A549 (cell line): ENCODE measurements around the gene ATXN1L. TPM values are rescaled to one million over a fixed set of nuclear protein-coding genes. Genes with fewer than 3 reads are reported as not detected.
"Not testable (repeated sequence)": the region's sequence is repeated elsewhere in the genome, so short reads cannot be mapped to it uniquely, and the experiment has no call there.

Experiments
- ATAC-seq, 2 experiments: fragments of 200-7000 bp in 1 of 2; fragments of >200 bp in 1 of 2; cut with Nextera tagmentation in 1 of 2; cut with Tn5 transposase in 1 of 2; 3 replicates each; pipeline versions ENCODE4 v1.8.0 to v1.9.1; 2018 to 2020; ENCODE audit warnings: mild to moderate bottlenecking in 1 of 2, moderate library complexity in 1 of 2
- CTCF ChIA-PET: fragments of 300-600 bp; sonication (Branson Sonifier 250); formaldehyde crosslinking; extraction: SDS; loops from one replicate; lab custom pipeline; 2021; ENCODE audit warnings: antibody characterized with exemption, inconsistent platforms; lab: Yijun Ruan, JAX
- POLR2A ChIA-PET: fragments of 350-600 bp; formaldehyde crosslinking; extraction: SDS; loops from one replicate; lab custom pipeline; 2021; ENCODE audit warnings: antibody characterized with exemption, inconsistent platforms; lab: Yijun Ruan, JAX
- DNase-seq, 2 experiments: peaks; one replicate each; pipeline versions ENCODE4 v3.0.0 to v3.0.0-alpha.2; 2011 to 2016; ENCODE audit warnings: low read depth in 1 of 2, low spot score in 1 of 2
- FAIRE-seq: peaks from 2 replicates; lab custom pipeline; 2011; peaks lifted over from hg19 to GRCh38; lab: Jason Lieb, UNC
- H3K27ac ChIP-seq, 2 experiments: fragments of >200 bp; sonication (Bioruptor Twin); formaldehyde crosslinking; 3 replicates each; pipeline ENCODE4 v1.5.1; 2016 to 2017
- H3K4me1 ChIP-seq: fragments of >200 bp; sonication (Bioruptor Twin); formaldehyde crosslinking; 3 replicates; pipeline ENCODE4 v1.6.1; 2016
- H3K4me2 ChIP-seq: fragments of >200 bp; sonication (Bioruptor Twin); formaldehyde crosslinking; 3 replicates; pipeline ENCODE4 v1.6.1; 2016
- H3K4me3 ChIP-seq: fragments of >200 bp; sonication (Bioruptor Twin); formaldehyde crosslinking; 3 replicates; pipeline ENCODE4 v1.5.1; 2016
- H3K9me3 ChIP-seq: fragments of >200 bp; sonication (Bioruptor Twin); formaldehyde crosslinking; 3 replicates; pipeline ENCODE4 v1.6.1; 2016
- CBX2 ChIP-seq: fragments of 200-600 bp; sonication (generic); IDR thresholded peaks from 2 replicates; pipeline ENCODE4 v1.6.1; 2016; ENCODE audit warnings: low read depth, mild to moderate bottlenecking, borderline replicate concordance
- CBX8 ChIP-seq: fragments of 200-600 bp; sonication (generic); IDR thresholded peaks from 2 replicates; pipeline ENCODE4 v1.6.1; 2016
- EHF ChIP-seq: fragments of 250-450 bp; sonication (Bioruptor Pico); IDR thresholded peaks from 2 replicates; pipeline ENCODE4 v1.5.0; 2020; ENCODE audit warnings: mild to moderate bottlenecking
- FOXS1 ChIP-seq: fragments of 250-450 bp; sonication (Bioruptor Pico); IDR thresholded peaks from 2 replicates; pipeline ENCODE4 v1.5.0; 2020; ENCODE audit warnings: mild to moderate bottlenecking, moderate library complexity
- GATA3 ChIP-seq: IDR thresholded peaks from 2 replicates; pipeline ENCODE4 v1.6.1; 2012; ENCODE audit warnings: borderline replicate concordance
- HES2 ChIP-seq: fragments of >200 bp; sonication (Bioruptor Twin); formaldehyde crosslinking; IDR thresholded peaks from 2 replicates; pipeline ENCODE4 v1.6.1; 2016
- HEYL ChIP-seq: fragments of 250-450 bp; sonication (Bioruptor Pico); IDR thresholded peaks from 2 replicates; pipeline ENCODE4 v1.8.0; 2021; ENCODE audit warnings: mild to moderate bottlenecking, moderate library complexity
- HOXB13 ChIP-seq: fragments of 250-450 bp; sonication (Bioruptor Pico); IDR thresholded peaks from 2 replicates; pipeline ENCODE4 v1.5.0; 2020; ENCODE audit warnings: low read depth, mild to moderate bottlenecking, moderate library complexity
- KDM5A ChIP-seq: fragments of 200-600 bp; sonication (generic); IDR thresholded peaks from 2 replicates; pipeline ENCODE4 v1.6.1; 2016; ENCODE audit warnings: antibody characterized with exemption, mild to moderate bottlenecking
- MAX ChIP-seq: IDR thresholded peaks from 2 replicates; pipeline ENCODE4 v1.6.1; 2012
- PHF8 ChIP-seq: fragments of 200-600 bp; sonication (generic); IDR thresholded peaks from 2 replicates; pipeline ENCODE4 v1.6.1; 2016; ENCODE audit warnings: low read depth, mild to moderate bottlenecking, antibody characterized with exemption, moderate library complexity, borderline replicate concordance
- RARB ChIP-seq: fragments of 250-450 bp; sonication (Bioruptor Pico); IDR thresholded peaks from 2 replicates; pipeline ENCODE4 v1.8.0; 2021; ENCODE audit warnings: mild to moderate bottlenecking, moderate library complexity
- RNF2 ChIP-seq: fragments of 200-600 bp; sonication (generic); IDR thresholded peaks from 2 replicates; pipeline ENCODE4 v1.6.1; 2016; ENCODE audit warnings: low read depth, mild to moderate bottlenecking, antibody characterized with exemption, moderate library complexity, borderline replicate concordance
- SMC3 ChIP-seq: fragments of >200 bp; sonication (Bioruptor Twin); formaldehyde crosslinking; IDR thresholded peaks from 3 replicates; pipeline ENCODE4 v1.6.1; 2018; ENCODE audit warnings: inconsistent platforms
- TFCP2L1 ChIP-seq: fragments of 250-450 bp; sonication (Bioruptor Pico); IDR thresholded peaks from 2 replicates; pipeline ENCODE4 v1.5.0; 2021; ENCODE audit warnings: mild to moderate bottlenecking
- TP53 ChIP-seq: fragments of 250-450 bp; sonication (Bioruptor Pico); IDR thresholded peaks from 2 replicates; pipeline ENCODE4 v1.5.0; 2021; ENCODE audit warnings: mild to moderate bottlenecking, moderate library complexity
- USF2 ChIP-seq: fragments of 450-650 bp; IDR thresholded peaks from 2 replicates; pipeline ENCODE4 v1.6.1; 2014; ENCODE audit warnings: antibody characterized with exemption
- ZFP36 ChIP-seq: fragments of 450-650 bp; IDR thresholded peaks from 2 replicates; pipeline ENCODE4 v1.6.1; 2014; ENCODE audit warnings: borderline replicate concordance; ENCODE audit not compliant: partially characterized antibody
- ZSCAN20 ChIP-seq: fragments of 250-450 bp; sonication (Bioruptor Pico); IDR thresholded peaks from 2 replicates; pipeline ENCODE4 v1.8.0; 2022; ENCODE audit warnings: mild to moderate bottlenecking, moderate library complexity
- WGBS: methylation state at CpG from one replicate; pipeline ENCODE4 v1.1.6; 2017; ENCODE audit errors: missing lambda C conversion rate; 5-methylcytosine and 5-hydroxymethylcytosine counted together
- polyA plus RNA-seq, 4 experiments: library from polyadenylated mRNA; depleted of rRNA in 3 of 4; stranded (reverse); fragments of >200 nt; fragmentation: RNase III in 1 of 4; extraction: RNeasy Plus Mini Kit Qiagen cat#74134 plus additional on column Dnase treatment in 1 of 4; gene quantifications; 2 replicates in 3 of 4; 3 replicates in 1 of 4; pipeline ENCODE4 v1.2.3, GENCODE V29; 2011 to 2017
- TF ChIP-seq, protein P1 (sequence below): fragments of >200 bp; sonication (Bioruptor Twin); formaldehyde crosslinking; IDR thresholded peaks from 3 replicates; pipeline ENCODE4 v1.6.1; 2016
- TF ChIP-seq, protein P2 (sequence below): fragments of 250-450 bp; sonication (Bioruptor Pico); IDR thresholded peaks from 2 replicates; pipeline ENCODE4 v1.5.0; 2021; ENCODE audit warnings: mild to moderate bottlenecking, moderate library complexity, borderline replicate concordance

Gene ATXN1L
- polyA plus RNA-seq, 2 of the 4 experiments (the other 2 are of a cell fraction): 16.9 to 17.4 TPM

- DNase-seq, H3K4me3 ChIP-seq, POLR2A ChIA-PET, ATAC-seq, FAIRE-seq, H3K4me1 ChIP-seq, H3K9me3 ChIP-seq: not testable (repeated sequence)
- peak overlapping the region; percentile 55 for H3K4me2 ChIP-seq
- peak overlapping the region in 1 of 2 experiments; percentile 51; a peak in 1 of 6 replicates for H3K27ac ChIP-seq
- 78% methylated on average over 10 of the region's 10 CpGs for WGBS
- CTCF ChIA-PET: interaction anchor here (1.0 kb wide), 1 partner anchor 66 kb away, joined by 3 read pairs; no protein-coding TSS in a partner anchor
Observed at GRCh38 chr16:71817155-71817500, 28.6 kb upstream of the ATXN1L start.

DNA sequence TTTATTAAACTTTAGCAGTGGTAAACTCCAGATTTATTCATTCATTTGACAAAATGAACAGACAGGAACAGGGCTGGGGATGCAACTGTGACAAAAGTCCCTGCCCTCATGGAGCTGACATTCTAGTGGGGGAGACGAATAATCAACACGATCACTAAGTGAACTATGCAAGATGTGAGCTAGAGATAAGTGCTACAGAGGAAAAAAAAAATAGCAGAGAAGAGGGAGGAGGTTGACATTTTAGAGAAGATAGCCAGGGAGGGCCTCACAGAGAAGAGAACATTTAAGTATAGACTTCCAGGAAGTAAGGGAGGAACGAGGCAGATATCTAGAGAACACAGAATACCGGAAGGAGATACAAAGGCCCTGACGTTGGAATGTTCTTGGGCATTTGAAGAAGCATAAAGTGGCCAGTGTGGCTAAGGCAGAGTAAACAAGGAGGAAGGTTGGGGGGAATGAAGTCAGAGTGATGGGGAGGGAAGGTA is 19.2 kb upstream of the ATXN1L start:
- DNase-seq: no peak
- no peak for FAIRE-seq
- WGBS: 71% methylated on average over 5 of the region's 5 CpGs
- Histone ChIP-seq H3K4me3 (no peak overlapping the region), H3K9me3 (no peaks in the 10 kb centered on the region), H3K4me2 (no peak overlapping the region), H3K4me1 (no peaks in the 10 kb centered on the region), H3K27ac (no peak overlapping the region)
- no peak for TF ChIP-seq HEYL (CRISPR knock-in tag)
- TF ChIP-seq CBX8: no peak
- TF ChIP-seq RARB (CRISPR knock-in tag): no peak
- no peak for TF ChIP-seq CBX2
- no peak for ATAC-seq
- ChIA-PET POLR2A (no interaction called here), CTCF (no interaction called here)

- WGBS: 85% methylated on average over 2 of the region's 2 CpGs
- ATAC-seq: no peak
- Histone ChIP-seq H3K4me1 (no peaks in the 10 kb centered on the region), H3K4me2 (no peak overlapping the region), H3K4me3 (no peak overlapping the region), H3K9me3 (no peaks in the 10 kb centered on the region), H3K27ac (no peak overlapping the region)
- TF ChIP-seq FOXS1 (CRISPR knock-in tag) (no peak), TP53 (CRISPR knock-in tag) (no peak), EHF (CRISPR knock-in tag) (no peak), RNF2 (no peak), HOXB13 (CRISPR knock-in tag) (no peak), SMC3 (no peak), HES2 (no peak), GATA3 (no peak), RARB (CRISPR knock-in tag) (no peak), PHF8 (no peak), ZFP36 (no peak), KDM5A (no peak), MAX (no peak), TFCP2L1 (CRISPR knock-in tag) (no peak), ZSCAN20 (CRISPR knock-in tag) (no peak), USF2 (no peak), HEYL (CRISPR knock-in tag) (no peak)
- TF ChIP-seq, protein P1, sequence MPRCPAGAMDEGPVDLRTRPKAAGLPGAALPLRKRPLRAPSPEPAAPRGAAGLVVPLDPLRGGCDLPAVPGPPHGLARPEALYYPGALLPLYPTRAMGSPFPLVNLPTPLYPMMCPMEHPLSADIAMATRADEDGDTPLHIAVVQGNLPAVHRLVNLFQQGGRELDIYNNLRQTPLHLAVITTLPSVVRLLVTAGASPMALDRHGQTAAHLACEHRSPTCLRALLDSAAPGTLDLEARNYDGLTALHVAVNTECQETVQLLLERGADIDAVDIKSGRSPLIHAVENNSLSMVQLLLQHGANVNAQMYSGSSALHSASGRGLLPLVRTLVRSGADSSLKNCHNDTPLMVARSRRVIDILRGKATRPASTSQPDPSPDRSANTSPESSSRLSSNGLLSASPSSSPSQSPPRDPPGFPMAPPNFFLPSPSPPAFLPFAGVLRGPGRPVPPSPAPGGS: no peak
- TF ChIP-seq, protein P2, sequence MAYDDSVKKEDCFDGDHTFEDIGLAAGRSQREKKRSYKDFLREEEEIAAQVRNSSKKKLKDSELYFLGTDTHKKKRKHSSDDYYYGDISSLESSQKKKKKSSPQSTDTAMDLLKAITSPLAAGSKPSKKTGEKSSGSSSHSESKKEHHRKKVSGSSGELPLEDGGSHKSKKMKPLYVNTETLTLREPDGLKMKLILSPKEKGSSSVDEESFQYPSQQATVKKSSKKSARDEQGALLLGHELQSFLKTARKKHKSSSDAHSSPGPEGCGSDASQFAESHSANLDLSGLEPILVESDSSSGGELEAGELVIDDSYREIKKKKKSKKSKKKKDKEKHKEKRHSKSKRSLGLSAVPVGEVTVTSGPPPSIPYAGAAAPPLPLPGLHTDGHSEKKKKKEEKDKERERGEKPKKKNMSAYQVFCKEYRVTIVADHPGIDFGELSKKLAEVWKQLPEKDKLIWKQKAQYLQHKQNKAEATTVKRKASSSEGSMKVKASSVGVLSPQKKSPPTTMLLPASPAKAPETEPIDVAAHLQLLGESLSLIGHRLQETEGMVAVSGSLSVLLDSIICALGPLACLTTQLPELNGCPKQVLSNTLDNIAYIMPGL (CRISPR knock-in tag): no peak
- POLR2A ChIA-PET: interaction anchor here (0.6 kb wide), 1 partner anchor 15 kb away, joined by 4 read pairs; no protein-coding TSS in a partner anchor
- CTCF ChIA-PET: interaction anchor here (0.6 to 2.2 kb wide), 3 partner anchors 12 to 52 kb away, joined by 3 to 11 read pairs (median 4); no protein-coding TSS in a partner anchor
- FAIRE-seq: no peak
- DNase-seq: no peak
Observed at GRCh38 chr16:71830359-71830758, 15.4 kb upstream of the ATXN1L start.

DNA sequence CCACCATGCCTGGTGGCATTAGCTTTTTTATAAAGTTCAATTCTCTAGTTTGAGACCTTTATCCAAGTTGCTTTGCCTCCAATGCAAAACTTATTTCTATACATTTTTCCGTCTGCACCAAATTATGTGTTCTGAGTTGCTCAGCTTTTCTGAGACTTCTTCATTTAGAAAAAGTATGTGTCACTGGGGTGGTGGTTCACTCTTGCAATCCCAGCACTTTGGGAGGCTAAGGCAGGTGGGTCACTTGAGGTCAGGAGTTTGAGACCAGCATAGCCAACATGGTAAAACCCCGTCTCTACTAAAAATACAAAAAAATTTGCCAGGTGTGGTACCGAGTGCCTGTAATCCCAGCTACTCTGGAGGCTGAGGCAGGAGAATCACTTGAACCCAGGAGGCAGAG is 14.1 kb upstream of the ATXN1L start:
- H3K4me3 ChIP-seq, ATAC-seq, H3K4me1 ChIP-seq, DNase-seq, H3K9me3 ChIP-seq, POLR2A ChIA-PET, H3K4me2 ChIP-seq, FAIRE-seq, H3K27ac ChIP-seq: not testable (repeated sequence)
- CTCF ChIA-PET: interaction anchor here (1.0 to 2.2 kb wide), 2 partner anchors 51 to 267 kb away, joined by 3 to 11 read pairs; no protein-coding TSS in a partner anchor
- WGBS: 51% methylated on average over 3 of the region's 3 CpGs

DNA sequence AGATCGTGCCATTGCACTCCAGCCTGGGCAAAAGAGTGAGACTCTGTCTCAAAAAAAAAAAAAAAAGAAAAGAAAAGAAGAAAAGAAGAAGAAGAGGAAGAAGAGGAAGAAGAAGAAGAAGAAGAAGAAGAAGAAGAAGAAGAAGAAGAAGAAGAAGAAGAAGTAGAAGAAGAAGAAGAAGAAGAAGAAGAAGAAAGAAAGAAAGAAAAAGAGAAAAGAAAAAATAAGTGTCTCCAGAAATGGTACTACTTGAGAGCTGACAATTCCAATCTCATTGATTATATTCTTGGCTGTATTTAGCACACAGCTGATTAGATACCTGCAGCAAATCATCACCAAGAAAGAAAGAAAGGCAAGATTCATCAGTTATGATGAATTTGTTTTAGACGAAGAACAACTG is 13.7 kb upstream of the ATXN1L start:
- WGBS: 71% methylated on average over 2 of the region's 2 CpGs
- POLR2A ChIA-PET, H3K9me3 ChIP-seq, H3K4me3 ChIP-seq, H3K4me2 ChIP-seq, ATAC-seq, H3K27ac ChIP-seq, DNase-seq, H3K4me1 ChIP-seq, FAIRE-seq: not testable (repeated sequence)
- CTCF ChIA-PET: interaction anchor here (0.7 to 2.2 kb wide), 3 partner anchors 11 to 267 kb away, joined by 3 to 11 read pairs (median 3); no protein-coding TSS in a partner anchor
